ENCODE results near the gene ZRANB3.
"Not testable (repeated sequence)": the region's sequence is repeated elsewhere in the genome, so short reads cannot be mapped to it uniquely, and the experiment has no call there.

DNA sequence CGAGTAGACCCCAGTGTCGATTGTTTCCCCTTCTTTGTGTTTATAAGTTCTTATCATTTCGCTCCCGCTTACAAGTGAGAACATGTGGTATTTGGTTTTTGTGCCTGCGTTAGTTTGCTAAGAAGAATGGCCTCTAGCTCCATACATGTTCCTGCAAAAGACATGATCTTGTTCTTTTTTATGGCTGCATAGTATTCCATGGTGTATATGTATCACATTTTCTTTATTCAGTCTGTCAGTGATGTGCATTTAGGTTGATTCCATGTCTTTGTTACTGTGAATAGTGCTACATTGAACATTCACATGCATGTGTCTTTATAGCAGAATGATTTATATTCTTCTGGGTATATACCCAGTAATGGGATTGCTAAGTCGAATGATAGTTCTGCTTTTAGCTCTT lies 95.9 kb downstream of the ZRANB3 start:
- not testable (repeated sequence) for TF ChIP-seq POLR2A, CTCF (IDR thresholded peaks at IDR 0.05)
